HepG2 (cell line): ENCODE data around the gene ATG7. TPM values are rescaled to one million over a fixed set of nuclear protein-coding genes. Genes with fewer than 3 reads are reported as not detected.

Experiments used
- HNF4A ChIP-seq: sonication (generic); formaldehyde crosslinking; IDR thresholded peaks from 2 replicates; pipeline ENCODE4 v1.4.0; 2020; ENCODE audit warnings: missing genetic modification reagents
- PHF21A ChIP-seq: sonication (generic); formaldehyde crosslinking; IDR thresholded peaks from 2 replicates; pipeline ENCODE4 v1.5.0; 2020; ENCODE audit warnings: mild to moderate bottlenecking, missing genetic modification reagents
- PHF8 ChIP-seq: sonication (generic); formaldehyde crosslinking; IDR thresholded peaks from 2 replicates; pipeline ENCODE4 v1.5.0; 2020; ENCODE audit warnings: missing genetic modification reagents
- RAD51 ChIP-seq: fragments of 450-650 bp; IDR thresholded peaks from 2 replicates; pipeline ENCODE4 v1.6.1; 2016; ENCODE audit warnings: borderline replicate concordance
- SIX4 ChIP-seq: sonication (generic); formaldehyde crosslinking; IDR thresholded peaks from 2 replicates; pipeline ENCODE4 v1.4.0; 2020; ENCODE audit warnings: missing genetic modification reagents
- SRSF1 ChIP-seq: fragments of 200-400 bp; formaldehyde crosslinking; optimal IDR thresholded peaks from 2 replicates; pipeline ENCODE3; 2017; ENCODE audit warnings: mild to moderate bottlenecking, low read depth, low read length, moderate library complexity
- ZFY ChIP-seq: sonication (generic); formaldehyde crosslinking; IDR thresholded peaks from 2 replicates; pipeline ENCODE4 v1.4.0; 2020; ENCODE audit warnings: missing genetic modification reagents
- ZNF263 ChIP-seq: sonication (generic); formaldehyde crosslinking; IDR thresholded peaks from 2 replicates; pipeline ENCODE4 v1.4.0; 2020; ENCODE audit warnings: missing genetic modification reagents
- ZNF274 ChIP-seq: sonication (generic); formaldehyde crosslinking; IDR thresholded peaks from 2 replicates; pipeline ENCODE4 v1.5.1; 2020; ENCODE audit warnings: mild to moderate bottlenecking, missing genetic modification reagents
- ZSCAN21 ChIP-seq: sonication (generic); formaldehyde crosslinking; IDR thresholded peaks from 2 replicates; pipeline ENCODE4 v1.8.0; 2022; ENCODE audit warnings: mild to moderate bottlenecking, missing genetic modification reagents, moderate library complexity, borderline replicate concordance
- polyA plus RNA-seq, 8 experiments: library from polyadenylated mRNA; depleted of rRNA in 3 of 8; stranded (reverse) in 7 of 8; unstranded in 1 of 8; fragments of >200 nt; fragmentation: Illumina TruSeq in 4 of 8; extraction: Trizol in 4 of 8; gene quantifications; 2 replicates each; pipeline versions ENCODE4 v1.2.1 to v1.2.3, GENCODE V29; 2011 to 2016; ENCODE audit warnings: low read depth in 4 of 8, missing spikeins in 1 of 8, mixed read lengths in 1 of 8; ENCODE audit not compliant: insufficient read depth in 1 of 8
- total RNA-seq, 5 experiments: library from RNA; depleted of rRNA; stranded (reverse); fragments of >200 nt; fragmentation: Illumina TruSeq; extraction: Trizol; gene quantifications; 2 replicates each; pipeline ENCODE4 v1.2.3, GENCODE V29; 2016; ENCODE audit warnings: low read depth in 1 of 5
- TF ChIP-seq, protein P1 (sequence below): sonication (generic); formaldehyde crosslinking; conservative IDR thresholded peaks from 2 replicates; pipeline ENCODE4 v1.4.0; 2020; ENCODE audit warnings: missing genetic modification reagents
- TF ChIP-seq, protein P2 (sequence below): sonication (generic); formaldehyde crosslinking; conservative IDR thresholded peaks from 2 replicates; pipeline ENCODE4 v1.8.0; 2022; ENCODE audit warnings: missing genetic modification reagents
- TF ChIP-seq, protein P3 (sequence below): sonication (generic); formaldehyde crosslinking; IDR thresholded peaks from 2 replicates; pipeline ENCODE4 v1.8.0; 2022; ENCODE audit warnings: mild to moderate bottlenecking, missing genetic modification reagents
- TF ChIP-seq, protein P4 (sequence below): sonication (generic); formaldehyde crosslinking; IDR thresholded peaks from 2 replicates; pipeline ENCODE4 v1.4.0; 2020; ENCODE audit warnings: missing genetic modification reagents
- TF ChIP-seq, protein P5 (sequence below): sonication (generic); formaldehyde crosslinking; IDR thresholded peaks from 2 replicates; pipeline ENCODE4 v1.5.1; 2020; ENCODE audit warnings: mild to moderate bottlenecking, missing genetic modification reagents, moderate library complexity

ATG7 gene
- total and polyA plus RNA-seq, 2 of the 13 experiments (the other 11 are each of a cell fraction or from before 2014, with no cell fraction given), result 7.8 to 22.1 TPM

DNA sequence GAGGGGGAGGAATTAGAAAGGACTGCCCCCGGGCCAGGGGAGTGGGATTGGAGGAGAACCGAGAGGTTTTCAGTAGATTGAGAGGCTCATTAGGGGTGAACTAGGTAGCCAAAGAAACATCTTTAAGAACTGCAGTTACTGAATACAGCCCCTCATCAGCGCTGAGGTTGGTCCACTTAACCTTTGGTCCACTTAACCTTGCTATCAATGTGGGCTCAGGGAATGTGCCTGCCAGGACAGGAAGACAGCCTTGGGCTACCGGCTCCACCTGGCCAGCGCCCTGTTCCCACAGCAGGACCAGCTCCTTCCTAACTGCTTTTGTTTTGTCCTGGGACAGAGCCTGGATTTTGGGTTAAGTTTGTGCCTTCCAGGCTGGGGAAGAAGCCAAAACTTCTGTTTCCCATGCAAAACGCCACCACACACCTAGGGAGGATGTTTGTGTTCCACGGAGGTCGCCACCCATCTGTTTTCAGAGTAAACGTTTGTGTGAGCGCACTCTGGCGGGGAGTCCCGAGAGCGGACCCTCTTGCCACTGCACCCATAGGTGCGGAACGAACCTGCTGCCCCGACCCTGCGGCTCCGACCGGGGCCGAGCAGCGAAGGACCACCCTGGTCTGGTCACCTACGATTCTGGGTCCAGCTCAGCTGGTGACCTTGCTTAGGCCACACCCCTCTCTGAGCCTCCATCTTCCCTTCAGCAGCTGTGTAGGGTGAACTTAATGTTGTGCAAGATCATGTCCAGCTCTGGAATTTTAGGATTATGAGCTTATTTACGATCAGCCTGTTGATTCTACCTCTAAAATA, 264.1 kb downstream of the ATG7 start (continued):
- TF ChIP-seq, protein P1, sequence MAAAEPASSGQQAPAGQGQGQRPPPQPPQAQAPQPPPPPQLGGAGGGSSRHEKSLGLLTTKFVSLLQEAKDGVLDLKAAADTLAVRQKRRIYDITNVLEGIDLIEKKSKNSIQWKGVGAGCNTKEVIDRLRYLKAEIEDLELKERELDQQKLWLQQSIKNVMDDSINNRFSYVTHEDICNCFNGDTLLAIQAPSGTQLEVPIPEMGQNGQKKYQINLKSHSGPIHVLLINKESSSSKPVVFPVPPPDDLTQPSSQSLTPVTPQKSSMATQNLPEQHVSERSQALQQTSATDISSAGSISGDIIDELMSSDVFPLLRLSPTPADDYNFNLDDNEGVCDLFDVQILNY (CRISPR knock-in tag), result no peak
- TF ChIP-seq PHF8 (CRISPR knock-in tag) (peak; percentile 42; the same call in 1 of the 2 replicates), SIX4 (CRISPR knock-in tag) (0 out of 2 replicates have a peak, but pooled peaks have one; percentile 15), PHF21A (CRISPR knock-in tag) (peak; percentile 65; the same call in 1 of the 2 replicates), ZNF263 (CRISPR knock-in tag) (0 out of 2 replicates have a peak, but pooled peaks have one; percentile 28), RAD51 (no peak), HNF4A (CRISPR knock-in tag) (peak; percentile 71), ZNF274 (CRISPR knock-in tag) (peak; percentile 78; the same call in 1 of the 2 replicates), ZSCAN21 (peak; percentile 38; the same call in 1 of the 2 replicates), SRSF1 (peak; percentile 18), ZFY (CRISPR knock-in tag) (0 out of 2 replicates have a peak, but pooled peaks have one; percentile 31)
- TF ChIP-seq, protein P2, sequence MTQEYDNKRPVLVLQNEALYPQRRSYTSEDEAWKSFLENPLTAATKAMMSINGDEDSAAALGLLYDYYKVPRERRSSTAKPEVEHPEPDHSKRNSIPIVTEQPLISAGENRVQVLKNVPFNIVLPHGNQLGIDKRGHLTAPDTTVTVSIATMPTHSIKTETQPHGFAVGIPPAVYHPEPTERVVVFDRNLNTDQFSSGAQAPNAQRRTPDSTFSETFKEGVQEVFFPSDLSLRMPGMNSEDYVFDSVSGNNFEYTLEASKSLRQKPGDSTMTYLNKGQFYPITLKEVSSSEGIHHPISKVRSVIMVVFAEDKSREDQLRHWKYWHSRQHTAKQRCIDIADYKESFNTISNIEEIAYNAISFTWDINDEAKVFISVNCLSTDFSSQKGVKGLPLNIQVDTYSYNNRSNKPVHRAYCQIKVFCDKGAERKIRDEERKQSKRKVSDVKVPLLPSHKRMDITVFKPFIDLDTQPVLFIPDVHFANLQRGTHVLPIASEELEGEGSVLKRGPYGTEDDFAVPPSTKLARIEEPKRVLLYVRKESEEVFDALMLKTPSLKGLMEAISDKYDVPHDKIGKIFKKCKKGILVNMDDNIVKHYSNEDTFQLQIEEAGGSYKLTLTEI (CRISPR knock-in tag), result no peak
- TF ChIP-seq, protein P3, sequence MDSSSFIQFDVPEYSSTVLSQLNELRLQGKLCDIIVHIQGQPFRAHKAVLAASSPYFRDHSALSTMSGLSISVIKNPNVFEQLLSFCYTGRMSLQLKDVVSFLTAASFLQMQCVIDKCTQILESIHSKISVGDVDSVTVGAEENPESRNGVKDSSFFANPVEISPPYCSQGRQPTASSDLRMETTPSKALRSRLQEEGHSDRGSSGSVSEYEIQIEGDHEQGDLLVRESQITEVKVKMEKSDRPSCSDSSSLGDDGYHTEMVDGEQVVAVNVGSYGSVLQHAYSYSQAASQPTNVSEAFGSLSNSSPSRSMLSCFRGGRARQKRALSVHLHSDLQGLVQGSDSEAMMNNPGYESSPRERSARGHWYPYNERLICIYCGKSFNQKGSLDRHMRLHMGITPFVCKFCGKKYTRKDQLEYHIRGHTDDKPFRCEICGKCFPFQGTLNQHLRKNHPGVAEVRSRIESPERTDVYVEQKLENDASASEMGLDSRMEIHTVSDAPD (CRISPR knock-in tag), result no peak
- TF ChIP-seq, protein P4, sequence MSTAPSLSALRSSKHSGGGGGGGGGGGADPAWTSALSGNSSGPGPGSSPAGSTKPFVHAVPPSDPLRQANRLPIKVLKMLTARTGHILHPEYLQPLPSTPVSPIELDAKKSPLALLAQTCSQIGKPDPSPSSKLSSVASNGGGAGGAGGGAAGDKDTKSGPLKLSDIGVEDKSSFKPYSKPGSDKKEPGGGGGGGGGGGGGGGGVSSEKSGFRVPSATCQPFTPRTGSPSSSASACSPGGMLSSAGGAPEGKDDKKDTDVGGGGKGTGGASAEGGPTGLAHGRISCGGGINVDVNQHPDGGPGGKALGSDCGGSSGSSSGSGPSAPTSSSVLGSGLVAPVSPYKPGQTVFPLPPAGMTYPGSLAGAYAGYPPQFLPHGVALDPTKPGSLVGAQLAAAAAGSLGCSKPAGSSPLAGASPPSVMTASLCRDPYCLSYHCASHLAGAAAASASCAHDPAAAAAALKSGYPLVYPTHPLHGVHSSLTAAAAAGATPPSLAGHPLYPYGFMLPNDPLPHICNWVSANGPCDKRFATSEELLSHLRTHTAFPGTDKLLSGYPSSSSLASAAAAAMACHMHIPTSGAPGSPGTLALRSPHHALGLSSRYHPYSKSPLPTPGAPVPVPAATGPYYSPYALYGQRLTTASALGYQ (CRISPR knock-in tag), result no peak
- TF ChIP-seq, protein P5, sequence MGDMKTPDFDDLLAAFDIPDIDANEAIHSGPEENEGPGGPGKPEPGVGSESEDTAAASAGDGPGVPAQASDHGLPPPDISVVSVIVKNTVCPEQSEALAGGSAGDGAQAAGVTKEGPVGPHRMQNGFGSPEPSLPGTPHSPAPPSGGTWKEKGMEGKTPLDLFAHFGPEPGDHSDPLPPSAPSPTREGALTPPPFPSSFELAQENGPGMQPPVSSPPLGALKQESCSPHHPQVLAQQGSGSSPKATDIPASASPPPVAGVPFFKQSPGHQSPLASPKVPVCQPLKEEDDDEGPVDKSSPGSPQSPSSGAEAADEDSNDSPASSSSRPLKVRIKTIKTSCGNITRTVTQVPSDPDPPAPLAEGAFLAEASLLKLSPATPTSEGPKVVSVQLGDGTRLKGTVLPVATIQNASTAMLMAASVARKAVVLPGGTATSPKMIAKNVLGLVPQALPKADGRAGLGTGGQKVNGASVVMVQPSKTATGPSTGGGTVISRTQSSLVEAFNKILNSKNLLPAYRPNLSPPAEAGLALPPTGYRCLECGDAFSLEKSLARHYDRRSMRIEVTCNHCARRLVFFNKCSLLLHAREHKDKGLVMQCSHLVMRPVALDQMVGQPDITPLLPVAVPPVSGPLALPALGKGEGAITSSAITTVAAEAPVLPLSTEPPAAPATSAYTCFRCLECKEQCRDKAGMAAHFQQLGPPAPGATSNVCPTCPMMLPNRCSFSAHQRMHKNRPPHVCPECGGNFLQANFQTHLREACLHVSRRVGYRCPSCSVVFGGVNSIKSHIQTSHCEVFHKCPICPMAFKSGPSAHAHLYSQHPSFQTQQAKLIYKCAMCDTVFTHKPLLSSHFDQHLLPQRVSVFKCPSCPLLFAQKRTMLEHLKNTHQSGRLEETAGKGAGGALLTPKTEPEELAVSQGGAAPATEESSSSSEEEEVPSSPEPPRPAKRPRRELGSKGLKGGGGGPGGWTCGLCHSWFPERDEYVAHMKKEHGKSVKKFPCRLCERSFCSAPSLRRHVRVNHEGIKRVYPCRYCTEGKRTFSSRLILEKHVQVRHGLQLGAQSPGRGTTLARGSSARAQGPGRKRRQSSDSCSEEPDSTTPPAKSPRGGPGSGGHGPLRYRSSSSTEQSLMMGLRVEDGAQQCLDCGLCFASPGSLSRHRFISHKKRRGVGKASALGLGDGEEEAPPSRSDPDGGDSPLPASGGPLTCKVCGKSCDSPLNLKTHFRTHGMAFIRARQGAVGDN (CRISPR knock-in tag), result peak; percentile 89
